Hematopoietic multipotent progenitor cell treated with erythropoietin and hydrocortisone succinate and interleukin-3 and kit ligand, for 8 days (in vitro differentiated cells): ENCODE data around the gene SCML1.
"Not testable (repeated sequence)": the region's sequence is repeated elsewhere in the genome, so short reads cannot be mapped to it uniquely, and the experiment has no call there.

Source experiments
- DNase-seq: peaks from one replicate; pipeline ENCODE4 v3.0.0-alpha.2; 2015

The SCML1 gene

GRCh38 chrX:17740137-17741122 is 3.1 kb downstream of the SCML1 start:
- no peak for DNase-seq

DNA sequence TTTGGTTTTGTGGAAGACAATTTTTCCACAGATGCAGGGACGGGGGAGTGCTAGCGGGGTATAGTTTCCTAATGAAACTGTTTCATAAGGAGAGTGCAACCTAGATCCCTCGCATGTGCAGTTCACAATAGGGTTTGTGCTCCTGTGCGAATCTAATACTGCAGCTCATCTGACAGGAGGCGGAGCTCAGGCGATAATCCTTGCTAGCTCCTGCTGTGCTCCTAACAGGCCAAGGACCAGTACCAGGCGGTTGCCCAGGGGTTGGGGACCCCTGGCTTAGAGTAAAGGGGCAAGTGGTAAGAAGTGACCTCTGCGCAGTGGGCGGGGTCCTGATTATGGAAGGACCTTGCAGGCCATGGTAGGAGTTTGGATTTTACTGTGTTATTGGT is 3.8 kb downstream of the SCML1 start:
- DNase-seq, result no peak

- DNase-seq, result no peak
Measured at GRCh38 chrX:17743913-17744312, 6.6 kb downstream of the SCML1 start.

GRCh38 chrX:17744896-17745523 is 7.7 kb downstream of the SCML1 start:
- no peak for DNase-seq

GRCh38 chrX:17747692-17748091 is 10.4 kb downstream of the SCML1 start:
- DNase-seq, result no peak

GRCh38 chrX:17748684-17749083 is 11.4 kb downstream of the SCML1 start:
- no peak for DNase-seq

GRCh38 chrX:17750436-17750835 is 13.1 kb downstream of the SCML1 start:
- no peak for DNase-seq

DNA sequence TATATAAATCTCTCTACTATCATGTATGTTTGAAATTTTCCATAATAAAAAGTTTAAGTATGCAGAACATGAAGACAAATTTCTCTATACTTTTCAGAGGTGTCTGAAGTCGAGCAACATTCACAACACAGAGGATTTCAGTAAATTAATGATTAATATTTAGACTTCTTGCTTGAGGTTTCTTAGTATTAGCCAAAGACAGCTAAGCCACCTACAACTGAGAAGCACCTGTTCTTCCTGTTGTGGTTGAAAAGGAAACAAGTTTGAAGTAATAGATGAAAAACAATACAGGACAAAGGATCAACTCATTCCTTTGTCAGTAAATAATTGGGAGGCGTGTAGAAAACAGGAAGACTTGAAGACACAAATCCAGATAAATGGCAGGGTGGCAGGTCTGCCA is 21.1 kb downstream of the SCML1 start:
- DNase-seq, result no peak

DNA sequence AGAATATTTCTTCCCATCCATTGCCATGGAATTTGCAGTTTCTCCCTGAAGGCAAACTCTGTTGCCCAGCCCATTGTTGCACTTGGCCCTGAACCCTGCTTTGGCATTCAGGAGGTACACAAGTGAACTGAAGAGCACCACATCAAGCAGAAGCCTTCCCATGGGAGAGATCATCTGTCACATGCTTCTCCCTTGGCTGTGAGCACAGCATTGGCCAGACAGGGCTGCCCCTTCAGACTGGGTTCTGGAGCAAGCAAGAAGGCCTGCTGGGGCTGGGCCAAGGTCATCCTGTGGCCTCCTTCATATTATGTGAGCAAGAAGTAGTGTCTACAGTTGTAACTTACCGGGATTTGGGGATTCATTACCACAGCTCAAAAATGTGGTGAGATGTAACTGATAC is 22.7 kb downstream of the SCML1 start:
- DNase-seq, result no peak

GRCh38 chrX:17767734-17768133 is 30.4 kb downstream of the SCML1 start:
- DNase-seq, result peak; percentile 9

GRCh38 chrX:17768997-17769396 is 31.7 kb downstream of the SCML1 start:
- no peak for DNase-seq

DNA sequence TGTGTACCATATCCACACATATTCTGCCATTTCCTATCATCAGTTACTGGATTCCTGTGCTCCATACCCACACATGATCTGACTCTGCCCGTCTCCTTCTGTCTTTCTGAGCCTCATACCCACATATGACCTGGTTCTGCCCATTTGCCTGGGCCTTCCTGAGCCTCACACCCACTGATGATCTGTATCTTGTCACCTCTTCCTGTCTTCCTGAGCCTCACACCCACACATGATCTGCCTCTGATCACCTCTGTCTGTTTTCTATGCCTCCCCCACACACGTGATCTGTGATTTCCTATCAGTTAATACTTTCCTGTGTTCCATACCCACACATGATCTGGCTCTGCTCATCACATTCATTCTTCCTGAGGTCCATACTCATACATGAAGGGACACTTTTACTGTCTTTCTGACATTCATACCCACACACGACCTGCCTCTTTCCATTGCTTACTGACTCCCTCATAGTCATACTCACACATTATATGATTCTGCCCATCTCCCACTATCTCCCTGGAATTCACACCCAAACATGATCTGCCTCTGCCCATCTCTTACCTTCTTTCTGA is 32.5 kb downstream of the SCML1 start:
- no peak for DNase-seq

DNA sequence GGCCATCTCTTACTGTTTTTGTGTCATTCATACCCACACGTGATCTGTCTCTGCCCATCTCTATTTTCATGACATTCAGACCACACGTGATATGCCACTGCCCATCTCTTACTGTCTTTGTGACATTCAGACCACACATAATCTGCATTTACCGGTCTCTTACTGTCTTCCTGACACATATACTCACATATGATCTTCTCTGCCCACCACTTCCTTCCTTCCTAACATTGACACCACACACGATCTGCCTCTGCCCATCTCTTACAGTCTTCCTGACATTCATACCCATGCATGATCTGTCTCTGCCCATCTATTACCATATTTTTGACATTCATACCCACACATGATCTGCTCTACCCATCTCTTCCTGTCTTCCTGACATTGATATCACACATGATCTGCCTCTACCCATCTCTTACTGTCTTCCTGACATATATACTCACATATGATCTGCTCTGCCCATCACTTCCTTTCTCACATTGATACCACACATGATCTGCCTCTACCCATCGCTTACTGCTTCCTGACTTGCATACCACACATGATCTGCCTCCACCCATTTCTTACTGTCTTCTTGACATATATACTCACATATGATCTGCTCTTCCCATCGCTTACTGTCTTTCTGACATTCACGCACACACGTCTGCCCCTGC is 36.1 kb downstream of the SCML1 start:
- DNase-seq, result no peak

- no peak for DNase-seq
Measured at GRCh38 chrX:17774053-17774452, 36.8 kb downstream of the SCML1 start.

DNA sequence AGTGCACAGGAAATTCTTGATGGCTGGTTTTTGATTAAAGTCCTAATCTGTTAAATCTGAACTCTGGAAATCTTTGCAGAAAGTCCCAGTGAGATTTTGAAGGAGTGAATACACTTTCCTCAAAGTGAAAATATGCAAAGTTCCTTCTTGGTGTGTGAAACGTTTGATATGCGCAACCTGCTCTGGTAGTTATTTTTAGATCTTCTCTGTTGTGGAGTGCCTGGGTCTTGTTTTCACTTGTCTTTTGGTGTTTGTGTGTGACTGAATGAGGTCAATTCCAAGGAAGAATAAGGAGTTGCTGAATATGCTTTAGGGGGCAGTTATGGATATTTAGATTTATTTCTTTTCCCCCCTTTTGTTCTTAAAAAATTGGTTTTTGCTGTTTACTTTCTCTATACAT is 41.7 kb downstream of the SCML1 start:
- no peak for DNase-seq

DNA sequence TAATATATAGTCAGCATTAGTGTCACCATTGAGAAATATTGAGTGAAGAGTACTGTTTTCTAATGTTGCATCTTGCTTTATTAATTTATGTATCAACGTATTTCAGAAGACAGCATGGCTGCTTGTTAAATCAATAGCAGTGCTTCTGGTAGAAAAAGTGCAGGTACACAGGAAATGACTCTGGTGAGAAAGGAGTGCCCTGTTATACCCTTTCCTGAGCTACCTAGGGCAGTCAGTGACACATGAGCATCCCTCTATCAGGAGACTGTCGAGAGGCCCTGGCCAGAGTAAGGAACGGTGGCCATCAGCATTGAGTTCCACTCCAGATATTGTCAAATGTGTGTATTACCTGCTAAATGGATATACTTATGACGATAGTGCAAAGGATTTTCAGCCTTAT is 42.1 kb downstream of the SCML1 start:
- DNase-seq, result no peak

DNA sequence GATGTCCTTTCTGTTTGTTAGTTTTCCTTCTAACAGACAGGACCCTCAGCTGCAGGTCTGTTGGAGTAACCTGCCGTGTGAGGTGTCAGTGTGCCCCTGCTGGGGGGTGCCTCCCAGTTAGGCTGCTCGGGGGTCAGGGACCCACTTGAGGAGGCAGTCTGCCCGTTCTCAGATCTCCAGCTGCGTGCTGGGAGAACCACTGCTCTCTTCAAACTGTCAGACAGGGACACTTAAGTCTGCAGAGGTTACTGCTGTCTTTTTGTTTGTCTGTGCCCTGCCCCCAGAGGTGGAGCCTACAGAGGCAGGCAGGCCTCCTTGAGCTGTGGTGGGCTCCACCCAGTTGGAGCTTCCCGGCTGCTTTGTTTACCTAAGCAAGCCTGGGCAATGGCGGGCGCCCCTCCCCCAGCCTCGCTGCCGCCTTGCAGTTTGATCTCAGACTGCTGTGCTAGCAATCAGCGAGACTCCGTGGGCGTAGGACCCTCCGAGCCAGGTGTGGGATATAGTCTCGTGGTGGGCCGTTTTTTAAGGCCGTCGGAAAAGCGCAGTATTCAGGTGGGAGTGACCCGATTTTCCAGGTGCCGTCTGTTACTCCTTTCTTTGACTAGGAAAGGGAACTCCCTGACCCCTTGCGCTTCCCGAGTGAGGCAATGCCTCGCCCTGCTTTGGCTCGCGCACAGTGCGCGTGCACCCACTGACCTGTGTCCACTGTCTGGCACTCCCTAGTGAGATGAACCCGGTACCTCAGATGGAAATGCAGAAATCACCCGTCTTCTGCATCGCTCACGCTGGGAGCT is 49.5 kb downstream of the SCML1 start:
- not testable (repeated sequence) for DNase-seq

- no peak for DNase-seq
Measured at GRCh38 chrX:17787557-17787956, 50.3 kb downstream of the SCML1 start.

GRCh38 chrX:17788439-17788838 is 51.1 kb downstream of the SCML1 start:
- DNase-seq, result peak; percentile 23

GRCh38 chrX:17788956-17789562 is 51.8 kb downstream of the SCML1 start:
- DNase-seq, result no peak

DNA sequence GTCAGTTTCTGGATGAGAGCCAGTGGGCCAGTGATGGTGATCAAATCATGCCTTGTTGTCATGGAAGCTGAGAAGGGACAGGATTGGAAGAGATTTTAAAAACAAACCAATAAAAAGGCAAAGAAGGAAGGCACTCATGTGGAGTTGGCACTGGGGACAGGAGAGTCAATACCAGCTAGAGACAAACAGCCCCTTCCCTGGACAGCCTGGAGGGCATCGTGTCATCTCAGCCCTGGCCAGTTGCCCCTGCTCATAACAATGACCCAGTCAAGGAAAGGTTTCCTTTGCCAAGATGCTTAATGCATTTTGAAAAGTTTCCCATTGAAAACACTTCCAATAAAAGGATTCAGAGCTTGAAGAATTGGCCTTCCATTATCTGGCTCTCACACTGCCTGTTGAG is 55.5 kb downstream of the SCML1 start:
- no peak for DNase-seq

GRCh38 chrX:17798921-17799320 is 61.6 kb downstream of the SCML1 start:
- DNase-seq, result no peak
